Liver (tissue), 9 donors: ENCODE data around the gene TMEM63B. TPM values are rescaled to one million over a fixed set of nuclear protein-coding genes. Genes with fewer than 3 reads are reported as not detected.

ENCODE experiments used
- DNase-seq: peaks from one replicate; pipeline ENCODE4 v3.0.0-alpha.2; 2017; ENCODE audit warnings: low spot score
- H3K27ac ChIP-seq, 2 donors: one replicate each; pipeline ENCODE4 v1.7.0; 2013; ENCODE audit warnings: inconsistent platforms in 2 of 2, low read length in 2 of 2, control low read depth in 1 of 2, low read depth in 1 of 2, mild to moderate bottlenecking in 1 of 2
- H3K27me3 ChIP-seq, 4 donors: one replicate each; pipeline versions ENCODE4 v1.6.1 to v1.7.0; 2013; ENCODE audit warnings: low read length in 3 of 4, inconsistent platforms in 1 of 4, mild to moderate bottlenecking in 1 of 4, moderate library complexity in 1 of 4; ENCODE audit not compliant: control insufficient read depth in 4 of 4, insufficient read depth in 4 of 4
- H3K36me3 ChIP-seq, 4 donors: one replicate each; pipeline versions ENCODE4 v1.6.1 to v1.7.0; 2013; ENCODE audit warnings: low read length in 3 of 4, mild to moderate bottlenecking in 3 of 4, low read depth in 1 of 4, moderate library complexity in 1 of 4; ENCODE audit not compliant: control insufficient read depth in 4 of 4, insufficient read depth in 3 of 4
- H3K4me1 ChIP-seq, 4 donors: one replicate each; pipeline versions ENCODE4 v1.6.1 to v1.7.0; 2013; ENCODE audit warnings: low read length in 3 of 4, mild to moderate bottlenecking in 3 of 4, moderate library complexity in 1 of 4; ENCODE audit not compliant: control insufficient read depth in 4 of 4, insufficient read depth in 4 of 4
- H3K4me3 ChIP-seq, 3 donors: one replicate each; pipeline versions ENCODE4 v1.6.1 to v1.7.0; 2013; ENCODE audit warnings: low read length in 3 of 3, control low read depth in 1 of 3, low read depth in 1 of 3, mild to moderate bottlenecking in 1 of 3
- H3K9ac ChIP-seq, 2 donors: one replicate each; pipeline ENCODE4 v1.7.0; 2013; ENCODE audit warnings: low read length in 2 of 2, mild to moderate bottlenecking in 2 of 2, moderate library complexity in 2 of 2, control low read depth in 1 of 2, low read depth in 1 of 2
- H3K9me3 ChIP-seq, 4 donors: one replicate each; pipeline versions ENCODE4 v1.6.1 to v1.7.0; 2013; ENCODE audit warnings: low read length in 3 of 4; ENCODE audit not compliant: control insufficient read depth in 4 of 4
- ATF3 ChIP-seq: IDR thresholded peaks from 2 replicates; pipeline ENCODE4 v1.6.1; 2016; ENCODE audit warnings: antibody characterized with exemption
- CTCF ChIP-seq: fragments of 150-350 bp; IDR thresholded peaks from 2 replicates; pipeline ENCODE4 v1.5.1; 2017; ENCODE audit warnings: improper control_type of control experiment, low read depth, low read length; ENCODE audit not compliant: missing input control
- EGR1 ChIP-seq, 2 donors: IDR thresholded peaks; 2 replicates each; pipeline ENCODE4 v1.6.1; 2016 to 2018; ENCODE audit warnings: antibody characterized with exemption in 2 of 2, low read depth in 2 of 2
- FOXA1 ChIP-seq: IDR thresholded peaks from 2 replicates; pipeline ENCODE4 v1.6.1; 2016; ENCODE audit warnings: antibody characterized with exemption
- FOXA2 ChIP-seq: IDR thresholded peaks from 2 replicates; pipeline ENCODE4 v1.6.1; 2016; ENCODE audit warnings: antibody characterized with exemption
- GABPA ChIP-seq, 2 donors: IDR thresholded peaks in 1 of 2; conservative IDR thresholded peaks in 1 of 2; 2 replicates each; pipeline ENCODE4 v1.6.1; 2016; ENCODE audit warnings: antibody characterized with exemption in 2 of 2, mild to moderate bottlenecking in 1 of 2, moderate library complexity in 1 of 2
- HNF4A ChIP-seq, 2 donors: conservative IDR thresholded peaks; 2 replicates each; pipeline ENCODE4 v1.6.1; 2016; ENCODE audit warnings: antibody characterized with exemption in 2 of 2, mild to moderate bottlenecking in 2 of 2
- HNF4G ChIP-seq: IDR thresholded peaks from 2 replicates; pipeline ENCODE4 v1.6.1; 2016; ENCODE audit warnings: antibody characterized with exemption
- JUND ChIP-seq, 2 donors: IDR thresholded peaks; 2 replicates each; pipeline ENCODE4 v1.6.1; 2016; ENCODE audit warnings: antibody characterized with exemption in 2 of 2
- MAX ChIP-seq: IDR thresholded peaks from 2 replicates; pipeline ENCODE4 v1.6.1; 2016; ENCODE audit warnings: antibody characterized with exemption
- NR2F2 ChIP-seq: IDR thresholded peaks from 2 replicates; pipeline ENCODE4 v1.6.1; 2016; ENCODE audit warnings: antibody characterized with exemption
- RAD21 ChIP-seq, 2 donors: IDR thresholded peaks; 2 replicates each; pipeline ENCODE4 v1.6.1; 2016; ENCODE audit warnings: antibody characterized with exemption in 2 of 2, mild to moderate bottlenecking in 2 of 2
- REST ChIP-seq: IDR thresholded peaks from 2 replicates; pipeline ENCODE4 v1.6.1; 2016; ENCODE audit warnings: antibody characterized with exemption, mild to moderate bottlenecking
- RXRA ChIP-seq, 2 donors: IDR thresholded peaks; 2 replicates each; pipeline ENCODE4 v1.6.1; 2017 to 2018; ENCODE audit warnings: antibody characterized with exemption in 2 of 2, mild to moderate bottlenecking in 1 of 2
- SP1 ChIP-seq: IDR thresholded peaks from 2 replicates; pipeline ENCODE4 v1.6.1; 2018; ENCODE audit warnings: antibody characterized with exemption, mild to moderate bottlenecking
- TAF1 ChIP-seq: conservative IDR thresholded peaks from 2 replicates; pipeline ENCODE4 v1.6.1; 2016; ENCODE audit warnings: antibody characterized with exemption, mild to moderate bottlenecking
- YY1 ChIP-seq: IDR thresholded peaks from 2 replicates; pipeline ENCODE4 v1.6.1; 2016; ENCODE audit warnings: antibody characterized with exemption, mild to moderate bottlenecking
- ZBTB33 ChIP-seq: IDR thresholded peaks from 2 replicates; pipeline ENCODE4 v1.6.1; 2016; ENCODE audit warnings: antibody characterized with exemption
- WGBS: extraction: QIAGEN DNeasy Blood & Tissue Kit; methylation state at CpG from one replicate; pipeline ENCODE4 v1.1.7; 2013; 5-methylcytosine and 5-hydroxymethylcytosine counted together
- polyA plus RNA-seq, 2 donors: library from polyadenylated mRNA; stranded (reverse) in 1 of 2; unstranded in 1 of 2; fragments of 200-250 nt in 1 of 2; fragments of >200 nt in 1 of 2; fragmentation: Nextera tagmentation in 1 of 2; extraction: Ambion mirVana in 1 of 2; gene quantifications; one replicate each; pipeline versions ENCODE4 v1.2.1 to v1.2.3, GENCODE V29; 2013 to 2015
- total RNA-seq, 2 donors: library from RNA; depleted of rRNA; stranded (reverse); fragments of >200 nt; gene quantifications; one replicate each; pipeline ENCODE4 v1.2.3, GENCODE V29; 2014
- donor health status: healthy.
- donor health status: healthy.
- donor health status: healthy.
- donor health status: healthy.
- donor health status: healthy.

Gene TMEM63B
- total and polyA plus RNA-seq, 4 donors, result 9.6 to 64.9 (median 37.6) TPM

GRCh38 chr6:44166591-44167184, 39.3 kb downstream of the TMEM63B start:
- Histone ChIP-seq H3K4me3 (no peak overlapping the region), H3K27me3 (no peaks in the 10 kb centered on the region), H3K36me3 (no peaks in the 10 kb centered on the region), H3K9me3 (no peaks in the 10 kb centered on the region), H3K27ac (no peak overlapping the region), H3K4me1 (no peaks in the 10 kb centered on the region), H3K9ac (no peak overlapping the region)
- DNase-seq, result no peak
- TF ChIP-seq RXRA (IDR thresholded peaks at IDR 0.05), result no peak
- TF ChIP-seq NR2F2, result no peak
- TF ChIP-seq FOXA2, result no peak
- no peak for TF ChIP-seq HNF4A (conservative IDR thresholded peaks at IDR 0.05)
- no peak for TF ChIP-seq TAF1
- TF ChIP-seq YY1, result no peak
- TF ChIP-seq JUND (IDR thresholded peaks at IDR 0.05), result no peak
- TF ChIP-seq REST, result no peak
- TF ChIP-seq CTCF, result no peak
- no peak for TF ChIP-seq FOXA1
- no peak for TF ChIP-seq ZBTB33
- TF ChIP-seq RAD21 (IDR thresholded peaks at IDR 0.05), result no peak
- TF ChIP-seq SP1, result no peak
- TF ChIP-seq MAX, result no peak
- TF ChIP-seq GABPA (IDR thresholded peaks at IDR 0.05 in 1 of 2, conservative IDR thresholded peaks at IDR 0.05 in 1 of 2), result no peak
- no peak for TF ChIP-seq ATF3
- WGBS, result 67% methylated on average over 16 of the region's 16 CpGs

- DNase-seq, result no peak
- 99% methylated on average over 1 of the region's 1 CpG for WGBS
- Histone ChIP-seq H3K27ac (no peak overlapping the region), H3K36me3 (no peaks in the 10 kb centered on the region), H3K4me3 (no peak overlapping the region), H3K9me3 (no peaks in the 10 kb centered on the region), H3K9ac (no peak overlapping the region), H3K4me1 (peaks cover 0 to 2% (median 0%) of the 10 kb centered on the region in 4 donors), H3K27me3 (no peaks in the 10 kb centered on the region)
- TF ChIP-seq RXRA (IDR thresholded peaks at IDR 0.05) (no peak), FOXA1 (no peak), HNF4G (no peak), YY1 (no peak), SP1 (no peak), ZBTB33 (no peak), FOXA2 (no peak), REST (no peak), GABPA (IDR thresholded peaks at IDR 0.05 in 1 of 2, conservative IDR thresholded peaks at IDR 0.05 in 1 of 2) (no peak), NR2F2 (no peak), MAX (no peak), HNF4A (conservative IDR thresholded peaks at IDR 0.05) (no peak), TAF1 (no peak), EGR1 (IDR thresholded peaks at IDR 0.05; ENCODE audit: low read depth in 2 of 2) (no peak)
Measured at GRCh38 chr6:44167567-44167966, 40.2 kb downstream of the TMEM63B start.
